ENCODE data around the gene POLR1A.

DNA sequence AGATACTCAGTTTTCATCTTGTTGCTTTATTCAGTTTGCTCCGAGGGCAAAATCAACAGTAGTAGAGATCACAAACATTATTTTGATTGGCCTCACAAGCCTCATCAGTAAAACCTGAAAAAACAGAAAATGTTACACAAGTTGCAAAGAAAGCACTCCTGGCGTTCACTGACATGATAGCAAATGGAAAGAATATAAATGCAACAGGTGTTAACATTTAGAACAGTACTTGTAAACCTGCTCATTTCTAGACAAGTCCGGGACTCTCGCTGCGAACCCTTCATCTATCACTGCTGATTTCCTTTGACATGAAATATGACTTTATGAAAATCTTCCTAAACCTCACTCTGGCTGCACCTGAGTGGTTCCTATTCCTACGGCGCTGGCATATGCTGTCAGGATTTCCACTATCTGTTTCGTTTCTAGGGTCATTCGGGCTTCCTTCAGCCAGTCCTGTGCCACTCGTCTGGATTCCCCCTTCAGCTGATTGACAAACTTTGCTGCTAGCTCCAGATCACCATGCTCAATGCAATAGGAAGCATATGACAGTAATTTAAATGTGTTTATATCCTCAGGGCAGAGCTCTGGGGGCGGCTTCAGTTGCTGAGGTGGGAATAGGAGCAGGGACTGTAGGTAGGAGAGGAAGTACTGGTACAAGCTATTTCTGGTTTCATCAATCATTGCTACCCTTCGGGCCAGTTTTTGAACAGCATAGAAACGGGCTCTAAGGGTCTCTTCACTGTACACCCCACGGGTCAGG, 38.4 kb upstream of the POLR1A start:
- TF ChIP-seq, protein P1, sequence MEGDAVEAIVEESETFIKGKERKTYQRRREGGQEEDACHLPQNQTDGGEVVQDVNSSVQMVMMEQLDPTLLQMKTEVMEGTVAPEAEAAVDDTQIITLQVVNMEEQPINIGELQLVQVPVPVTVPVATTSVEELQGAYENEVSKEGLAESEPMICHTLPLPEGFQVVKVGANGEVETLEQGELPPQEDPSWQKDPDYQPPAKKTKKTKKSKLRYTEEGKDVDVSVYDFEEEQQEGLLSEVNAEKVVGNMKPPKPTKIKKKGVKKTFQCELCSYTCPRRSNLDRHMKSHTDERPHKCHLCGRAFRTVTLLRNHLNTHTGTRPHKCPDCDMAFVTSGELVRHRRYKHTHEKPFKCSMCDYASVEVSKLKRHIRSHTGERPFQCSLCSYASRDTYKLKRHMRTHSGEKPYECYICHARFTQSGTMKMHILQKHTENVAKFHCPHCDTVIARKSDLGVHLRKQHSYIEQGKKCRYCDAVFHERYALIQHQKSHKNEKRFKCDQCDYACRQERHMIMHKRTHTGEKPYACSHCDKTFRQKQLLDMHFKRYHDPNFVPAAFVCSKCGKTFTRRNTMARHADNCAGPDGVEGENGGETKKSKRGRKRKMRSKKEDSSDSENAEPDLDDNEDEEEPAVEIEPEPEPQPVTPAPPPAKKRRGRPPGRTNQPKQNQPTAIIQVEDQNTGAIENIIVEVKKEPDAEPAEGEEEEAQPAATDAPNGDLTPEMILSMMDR (IDR thresholded peaks at IDR 0.05; ENCODE audit: insufficient read depth, low read depth, low read length) = no peak
- TF ChIP-seq EZH2 (IDR thresholded peaks at IDR 0.05; ENCODE audit: insufficient read depth, low read length) = no peak
